ENCODE results near the gene ATP10D.

- TF ChIP-seq EZH2 (IDR thresholded peaks at IDR 0.05; ENCODE audit: borderline replicate concordance, low read depth, low read length, severe bottlenecking) (no peak), POLR2A (IDR thresholded peaks at IDR 0.05; ENCODE audit: low read depth, low read length) (no peak), CTCF (IDR thresholded peaks at IDR 0.05; ENCODE audit: extremely low read depth in 1 of 2, insufficient read depth in 1 of 2, low read depth in 1 of 2, low read length in 2 of 2) (no peak)
These were observed 15.7 kb downstream of the ATP10D start for GRCh38 chr4:47500776-47501175.
